GM18507 (cell line): ENCODE results near the gene PAPSS1.
A peak's percentile ranks its signal among the peaks of the same experiment; 100 is the strongest.

Experiments
- DNase-seq: peaks from one replicate; pipeline ENCODE4 v3.0.0; 2011; ENCODE audit warnings: low read depth; ENCODE audit not compliant: insufficient read length; ENCODE audit errors: extremely low spot score
- FAIRE-seq: peaks from 2 replicates; lab custom pipeline; 2011; peaks lifted over from hg19 to GRCh38; lab: Jason Lieb, UNC

The PAPSS1 gene

GRCh38 chr4:107640878-107641277, 79.2 kb downstream of the PAPSS1 start:
- no peak for FAIRE-seq

GRCh38 chr4:107640197-107640596, 79.8 kb downstream of the PAPSS1 start:
- FAIRE-seq (no peak), DNase-seq (no peak)

More at GRCh38 chr4:107640878-107641277, 79.2 kb downstream of the PAPSS1 start:
- DNase-seq: no peak

DNA sequence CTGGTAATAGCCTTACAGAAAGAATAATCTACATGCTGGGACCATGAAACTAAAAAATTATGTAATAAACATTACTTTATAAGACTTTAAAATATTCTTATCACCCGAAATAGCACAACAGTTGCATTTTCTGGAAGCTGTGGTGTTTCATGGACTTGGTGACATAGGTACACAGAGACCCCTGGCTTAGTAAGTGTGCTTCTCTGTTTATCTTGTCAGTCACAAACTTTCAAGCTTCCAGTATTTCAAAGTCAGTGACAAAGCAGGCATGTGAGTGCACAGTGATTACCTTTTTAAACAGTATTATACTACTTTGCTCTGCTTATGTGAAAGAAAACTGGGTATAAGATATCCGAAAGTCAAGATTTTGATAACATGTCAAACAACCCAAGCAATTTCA, 84.3 kb downstream of the PAPSS1 start:
- no peak for DNase-seq
- FAIRE-seq: no peak

DNA sequence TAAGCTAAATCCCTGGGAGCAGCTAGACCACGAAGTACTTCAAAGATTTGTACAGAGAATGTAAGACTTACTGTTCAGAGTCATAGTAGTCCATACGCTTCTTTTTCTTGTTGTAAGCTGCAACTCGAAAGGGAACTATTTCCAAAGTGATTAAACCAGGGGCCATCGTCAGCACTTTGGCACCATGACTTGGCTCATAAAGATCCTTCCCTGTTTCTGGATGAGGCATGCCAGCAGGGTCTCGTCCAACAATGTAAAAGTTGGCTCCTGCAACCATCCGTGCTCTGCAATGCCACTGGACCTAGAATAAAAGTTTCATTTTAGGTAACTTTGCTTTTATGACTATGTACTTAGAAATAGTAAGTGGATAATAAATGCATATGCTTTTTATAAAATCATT, 88.5 kb downstream of the PAPSS1 start:
- no peak for DNase-seq
- no peak for FAIRE-seq

GRCh38 chr4:107630185-107630705, 89.8 kb downstream of the PAPSS1 start:
- DNase-seq (no peak), FAIRE-seq (no peak)

DNA sequence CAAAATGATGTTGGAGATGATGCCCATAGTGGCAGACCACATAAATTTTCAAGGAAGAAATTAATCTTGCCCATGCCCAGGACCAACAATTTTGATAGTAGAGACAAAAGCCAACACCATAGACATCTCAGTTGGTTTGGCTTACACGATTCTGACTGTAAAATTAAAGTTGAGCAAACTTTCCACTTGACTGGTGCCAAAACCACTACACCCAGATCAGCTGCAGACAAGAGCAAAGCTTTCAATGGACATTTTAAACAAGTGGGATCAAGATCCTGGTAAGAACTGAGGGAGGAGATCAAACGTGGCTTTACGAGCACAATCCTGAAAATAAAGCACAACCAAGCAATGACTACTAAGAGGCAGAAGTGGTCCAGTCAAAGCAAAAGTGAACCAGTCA, 90.7 kb downstream of the PAPSS1 start:
- DNase-seq: no peak
- FAIRE-seq: no peak

DNA sequence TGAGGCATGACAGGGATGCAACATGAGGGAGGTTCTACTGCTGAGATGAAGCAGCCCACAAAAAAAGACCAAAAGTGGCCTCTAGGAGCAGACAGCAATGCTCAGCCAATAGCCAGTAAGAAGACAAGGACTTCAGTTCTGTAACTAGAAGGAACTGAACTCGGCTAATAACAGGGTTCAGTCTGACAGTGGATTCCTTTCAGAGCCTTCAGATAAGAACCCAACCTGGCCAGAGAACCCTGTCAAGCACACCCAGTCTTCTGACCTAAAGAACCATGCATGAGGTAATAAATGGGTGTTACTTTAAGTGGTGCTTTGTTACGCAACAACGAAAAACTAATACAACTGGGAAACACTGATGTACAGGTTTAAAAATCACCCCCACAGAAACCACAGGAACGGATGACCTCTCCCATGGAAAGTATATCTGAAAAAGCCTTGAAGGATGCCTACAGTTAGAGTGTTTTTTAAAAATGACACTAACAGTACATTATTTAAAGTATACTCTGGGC, 94.6 kb downstream of the PAPSS1 start:
- DNase-seq: no peak
- no peak for FAIRE-seq

DNA sequence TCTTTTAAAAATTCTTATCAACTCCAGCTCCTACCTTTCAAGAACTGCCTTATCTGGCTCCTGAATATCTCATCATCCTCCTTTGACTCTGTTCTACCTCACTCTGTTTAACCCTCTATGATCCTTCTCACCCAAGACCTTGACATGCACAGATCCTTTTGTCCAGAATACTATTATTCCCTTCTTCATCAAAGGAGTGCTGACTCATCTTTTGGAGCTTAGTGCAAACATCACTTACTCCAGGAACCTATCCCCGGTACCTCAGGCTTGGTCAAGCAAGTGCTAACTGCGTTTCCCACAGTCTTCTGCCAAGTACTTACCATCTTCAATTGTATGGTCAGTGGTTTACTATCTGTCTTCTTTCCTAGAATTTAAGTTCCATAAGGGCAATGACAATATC, 96.0 kb downstream of the PAPSS1 start:
- DNase-seq: no peak

DNA sequence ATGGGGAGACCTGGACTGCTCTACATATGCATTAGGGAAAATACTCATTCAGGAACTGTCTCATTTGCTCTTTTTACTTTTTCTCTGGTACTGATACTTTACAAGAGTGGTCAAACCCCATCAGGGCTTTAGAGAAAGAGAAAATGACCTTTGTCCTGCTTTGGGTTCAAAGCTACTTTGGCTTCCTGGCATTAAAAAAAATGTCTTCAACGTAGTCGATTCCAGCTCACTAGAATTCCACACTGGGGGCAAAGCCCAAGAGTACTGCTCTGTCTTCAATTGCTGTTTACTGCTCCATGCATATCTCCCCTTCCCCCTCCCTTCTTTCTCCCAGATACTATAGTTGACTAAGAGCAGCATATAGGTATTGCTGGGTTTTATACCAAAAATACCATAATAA, 98.0 kb downstream of the PAPSS1 start:
- no peak for DNase-seq
- FAIRE-seq: no peak

More for the DNA sequence above, 96.0 kb downstream of the PAPSS1 start:
- FAIRE-seq: no peak

DNA sequence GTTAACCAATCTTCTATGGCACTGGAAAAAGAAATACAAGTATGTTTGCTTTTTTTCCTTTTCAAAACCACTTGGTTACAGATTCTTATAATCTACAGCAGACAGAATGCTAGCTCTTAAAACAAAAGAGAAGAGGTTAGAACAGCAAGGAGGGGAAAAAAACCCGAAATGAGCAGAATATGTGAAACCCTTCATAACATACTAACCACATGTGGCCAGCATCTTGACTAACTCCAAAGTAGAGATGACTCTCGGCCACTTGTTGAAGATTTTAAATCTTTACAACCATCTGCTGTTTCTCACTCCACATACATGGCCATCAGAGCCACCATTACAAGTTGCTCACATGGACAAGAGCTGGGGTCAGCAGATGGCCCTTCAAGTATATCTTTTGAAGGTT, 100.3 kb downstream of the PAPSS1 start:
- DNase-seq (no peak), FAIRE-seq (no peak)

- FAIRE-seq: no peak
- DNase-seq: no peak
Measured at GRCh38 chr4:107619066-107619465, 101.0 kb downstream of the PAPSS1 start.

DNA sequence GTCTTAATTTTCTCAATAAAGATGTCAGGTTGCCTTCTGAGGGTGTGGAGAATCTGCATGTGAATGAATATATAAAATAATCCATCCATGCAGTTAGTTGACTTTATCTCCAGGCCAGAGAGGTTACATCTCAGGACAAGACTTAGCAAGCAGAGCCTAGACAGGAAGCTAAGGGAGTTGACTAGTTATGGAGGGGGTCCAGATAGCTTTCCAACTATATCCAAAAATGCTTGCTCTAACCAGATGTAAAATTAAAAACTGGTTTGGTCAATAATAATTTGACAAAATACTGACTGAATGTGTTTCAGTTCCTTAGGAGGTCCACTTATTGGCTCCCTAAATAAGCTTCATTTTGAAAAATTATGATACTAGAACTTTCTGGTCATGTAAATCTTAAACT, 101.4 kb downstream of the PAPSS1 start:
- DNase-seq (no peak), FAIRE-seq (no peak)

DNA sequence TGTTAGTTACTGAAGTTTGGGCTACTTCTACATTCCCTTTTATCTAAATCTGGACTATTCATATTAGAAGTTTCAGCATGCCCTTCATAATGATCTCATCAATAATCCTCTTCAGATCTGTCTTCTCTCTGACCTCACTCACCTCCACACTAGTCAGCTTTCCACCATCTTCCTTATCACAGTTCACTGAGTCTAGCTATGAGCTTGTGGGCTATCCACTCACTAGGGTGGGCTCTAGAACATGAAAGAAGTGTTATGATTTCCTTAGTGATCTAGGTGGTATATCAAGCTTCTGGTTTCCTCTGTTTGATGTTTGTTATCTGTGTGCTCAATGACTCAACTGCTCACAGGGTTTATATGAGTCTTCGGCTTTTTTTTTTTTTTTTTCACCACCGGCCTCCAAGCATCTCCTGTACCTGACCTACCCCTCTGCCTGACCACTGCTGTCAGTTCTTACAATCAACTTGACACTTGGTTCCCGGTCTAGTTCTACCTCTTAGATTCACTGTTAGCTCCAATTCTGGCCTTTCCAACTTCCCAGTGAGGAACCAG, 103.1 kb downstream of the PAPSS1 start:
- no peak for FAIRE-seq
- no peak for DNase-seq

DNA sequence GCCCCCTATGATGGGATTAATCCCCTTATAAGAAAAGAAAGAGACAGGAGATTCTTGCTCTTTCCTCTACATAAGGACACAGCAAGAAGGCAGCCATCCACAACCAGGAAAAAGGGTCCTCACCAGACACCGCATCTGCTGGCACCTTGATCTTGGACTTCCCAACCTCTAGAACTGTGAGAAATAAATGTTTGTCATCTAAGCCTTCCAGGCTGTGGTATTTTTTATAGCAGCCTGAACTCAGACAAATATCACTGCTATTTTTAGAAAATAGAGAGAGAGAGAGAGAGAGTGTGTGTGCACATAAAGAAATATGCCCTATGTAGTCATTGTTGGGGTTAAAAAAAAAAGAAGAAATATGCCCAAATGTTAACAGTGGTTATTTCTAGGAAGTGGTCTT, 104.2 kb downstream of the PAPSS1 start:
- FAIRE-seq (no peak), DNase-seq (no peak)

DNA sequence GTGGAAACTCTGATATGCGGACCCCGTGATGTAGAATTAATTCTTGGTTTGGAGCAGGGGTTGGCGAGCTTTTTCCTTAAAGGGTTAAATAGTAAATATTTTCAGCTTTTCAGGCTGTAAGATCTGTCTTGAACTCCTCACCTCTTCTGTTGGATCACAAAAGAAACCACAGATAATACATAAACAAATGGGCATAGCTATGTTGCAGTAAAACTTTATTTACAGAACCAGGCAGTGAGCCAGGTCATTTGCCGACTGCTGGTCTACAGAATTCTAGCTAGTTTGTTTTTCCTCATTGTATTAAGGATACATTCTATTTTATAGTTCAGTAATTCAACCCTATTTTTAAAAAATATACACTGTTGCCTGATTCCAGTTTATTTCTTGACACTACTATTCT, 116.6 kb downstream of the PAPSS1 start:
- DNase-seq (no peak), FAIRE-seq (no peak)

DNA sequence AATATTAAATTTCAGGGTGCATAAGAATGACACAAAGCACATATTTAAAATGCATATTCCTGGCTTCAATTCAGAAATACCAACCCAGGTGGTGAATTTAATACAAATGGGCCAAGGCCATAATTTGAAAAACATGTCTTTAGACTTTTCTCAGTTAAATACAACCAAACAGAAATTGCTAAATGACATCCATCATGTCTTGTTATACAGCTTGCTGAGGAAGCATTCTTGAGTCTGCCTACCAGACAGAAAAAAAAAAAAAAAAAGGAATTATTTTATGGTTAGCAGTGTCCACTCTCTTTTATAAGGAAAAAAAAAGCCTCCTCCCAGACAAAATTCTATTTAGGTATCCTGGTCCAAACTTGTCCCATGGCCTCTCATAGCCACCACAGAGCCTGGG, 119.1 kb downstream of the PAPSS1 start:
- FAIRE-seq: no peak

GRCh38 chr4:107600436-107600835, 119.6 kb downstream of the PAPSS1 start:
- FAIRE-seq (no peak), DNase-seq (no peak)

More for the DNA sequence above, 119.1 kb downstream of the PAPSS1 start:
- DNase-seq: no peak

GRCh38 chr4:107599841-107600240, 120.2 kb downstream of the PAPSS1 start:
- FAIRE-seq (no peak), DNase-seq (no peak)

- FAIRE-seq (no peak), DNase-seq (no peak)
Measured at GRCh38 chr4:107593230-107593629, 126.8 kb downstream of the PAPSS1 start.

GRCh38 chr4:107592519-107592918, 127.5 kb downstream of the PAPSS1 start:
- FAIRE-seq (peak; percentile 58), DNase-seq (no peak)

GRCh38 chr4:107589269-107589668, 130.8 kb downstream of the PAPSS1 start:
- DNase-seq (no peak), FAIRE-seq (no peak)

GRCh38 chr4:107586371-107586770, 133.7 kb downstream of the PAPSS1 start:
- FAIRE-seq (no peak), DNase-seq (no peak)
